Esophagus muscularis mucosa (tissue), 4 donors: ENCODE results near the gene NEUROG3.

Experiments used
- EP300 ChIP-seq: sonication (generic); formaldehyde crosslinking; IDR thresholded peaks from one replicate; pipeline ENCODE4 v1.6.1; 2017; ENCODE audit warnings: antibody characterized with exemption
- POLR2A ChIP-seq: fragments of 450-650 bp; IDR thresholded peaks from one replicate; pipeline ENCODE4 v1.6.1; 2017; ENCODE audit warnings: antibody characterized with exemption, moderate library complexity, mild to moderate bottlenecking, low read depth
- POLR2AphosphoS5 ChIP-seq, 2 donors: sonication (generic); formaldehyde crosslinking; IDR thresholded peaks; one replicate each; pipeline ENCODE4 v1.6.1; 2017; ENCODE audit warnings: antibody characterized with exemption in 2 of 2
- TF ChIP-seq, protein P1 (sequence below), 3 experiments: fragments of 200-600 bp in 2 of 3; fragments of 450-650 bp in 1 of 3; sonication (generic) in 2 of 3; IDR thresholded peaks; one replicate each; pipeline ENCODE4 v1.5.1; 2017 to 2019; ENCODE audit warnings: antibody characterized with exemption in 3 of 3, mild to moderate bottlenecking in 2 of 3, moderate library complexity in 1 of 3

DNA sequence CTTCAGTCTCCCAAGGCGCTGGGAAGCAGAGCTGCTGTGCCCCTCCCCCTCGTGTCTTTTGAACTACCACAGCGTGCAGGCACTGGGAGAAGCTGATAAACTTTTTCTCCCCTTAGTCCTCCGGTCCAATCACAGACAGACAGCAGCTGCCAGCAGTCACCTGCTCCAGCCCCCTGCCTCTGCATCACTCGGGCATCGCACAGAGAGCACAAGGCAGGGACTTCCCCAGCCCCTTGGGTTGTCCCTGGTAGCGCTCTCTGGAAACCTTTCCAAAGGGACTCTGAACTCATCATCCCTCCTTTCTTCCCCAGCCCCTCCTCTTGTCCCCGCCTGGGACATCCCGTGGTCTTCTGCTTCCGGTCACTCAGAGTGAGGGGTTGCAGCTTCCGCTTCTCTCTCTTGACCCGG is 1.4 kb upstream of the NEUROG3 start:
- TF ChIP-seq, protein P1, sequence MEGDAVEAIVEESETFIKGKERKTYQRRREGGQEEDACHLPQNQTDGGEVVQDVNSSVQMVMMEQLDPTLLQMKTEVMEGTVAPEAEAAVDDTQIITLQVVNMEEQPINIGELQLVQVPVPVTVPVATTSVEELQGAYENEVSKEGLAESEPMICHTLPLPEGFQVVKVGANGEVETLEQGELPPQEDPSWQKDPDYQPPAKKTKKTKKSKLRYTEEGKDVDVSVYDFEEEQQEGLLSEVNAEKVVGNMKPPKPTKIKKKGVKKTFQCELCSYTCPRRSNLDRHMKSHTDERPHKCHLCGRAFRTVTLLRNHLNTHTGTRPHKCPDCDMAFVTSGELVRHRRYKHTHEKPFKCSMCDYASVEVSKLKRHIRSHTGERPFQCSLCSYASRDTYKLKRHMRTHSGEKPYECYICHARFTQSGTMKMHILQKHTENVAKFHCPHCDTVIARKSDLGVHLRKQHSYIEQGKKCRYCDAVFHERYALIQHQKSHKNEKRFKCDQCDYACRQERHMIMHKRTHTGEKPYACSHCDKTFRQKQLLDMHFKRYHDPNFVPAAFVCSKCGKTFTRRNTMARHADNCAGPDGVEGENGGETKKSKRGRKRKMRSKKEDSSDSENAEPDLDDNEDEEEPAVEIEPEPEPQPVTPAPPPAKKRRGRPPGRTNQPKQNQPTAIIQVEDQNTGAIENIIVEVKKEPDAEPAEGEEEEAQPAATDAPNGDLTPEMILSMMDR (IDR thresholded peaks at IDR 0.05) = no peak
- no peak for TF ChIP-seq POLR2A
- no peak for TF ChIP-seq POLR2AphosphoS5 (IDR thresholded peaks at IDR 0.05)
- TF ChIP-seq EP300 = no peak
